Neutrophil (primary cell): Measurements from ENCODE around the gene PRL.

Experiments
- H3K27ac ChIP-seq: fragments of 200-600 bp; sonication (generic); 2 replicates; pipeline ENCODE4 v1.5.1; 2016; ENCODE audit warnings: mild to moderate bottlenecking, moderate library complexity
- H3K27me3 ChIP-seq: fragments of 200-600 bp; sonication (generic); 2 replicates; pipeline ENCODE4 v1.6.0; 2016; ENCODE audit warnings: mild to moderate bottlenecking
- H3K36me3 ChIP-seq: fragments of 200-600 bp; sonication (generic); 2 replicates; pipeline ENCODE4 v1.5.1; 2017
- H3K4me1 ChIP-seq, 2 experiments: fragments of 200-600 bp in 1 of 2; sonication (generic) in 1 of 2; 1 replicate in 1 of 2; 2 replicates in 1 of 2; pipeline versions ENCODE4 v1.5.1 to v1.6.1; 2013 to 2016; ENCODE audit warnings: low read depth in 1 of 2, low read length in 1 of 2, mild to moderate bottlenecking in 1 of 2, moderate library complexity in 1 of 2; ENCODE audit not compliant: control insufficient read depth in 1 of 2, insufficient read depth in 1 of 2
- H3K4me3 ChIP-seq, 2 experiments: fragments of 200-600 bp in 1 of 2; sonication (generic) in 1 of 2; 1 replicate in 1 of 2; 2 replicates in 1 of 2; pipeline ENCODE4 v1.5.1; 2013 to 2016; ENCODE audit warnings: low read depth in 1 of 2, low read length in 1 of 2, mild to moderate bottlenecking in 1 of 2, moderate library complexity in 1 of 2
- H3K9me3 ChIP-seq: fragments of 200-600 bp; sonication (generic); 2 replicates; pipeline ENCODE4 v1.5.1; 2016
- TF ChIP-seq, protein P1 (sequence below): fragments of 200-600 bp; sonication (generic); IDR thresholded peaks from 2 replicates; pipeline ENCODE4 v1.5.1; 2016; ENCODE audit warnings: antibody characterized with exemption

PRL gene

DNA sequence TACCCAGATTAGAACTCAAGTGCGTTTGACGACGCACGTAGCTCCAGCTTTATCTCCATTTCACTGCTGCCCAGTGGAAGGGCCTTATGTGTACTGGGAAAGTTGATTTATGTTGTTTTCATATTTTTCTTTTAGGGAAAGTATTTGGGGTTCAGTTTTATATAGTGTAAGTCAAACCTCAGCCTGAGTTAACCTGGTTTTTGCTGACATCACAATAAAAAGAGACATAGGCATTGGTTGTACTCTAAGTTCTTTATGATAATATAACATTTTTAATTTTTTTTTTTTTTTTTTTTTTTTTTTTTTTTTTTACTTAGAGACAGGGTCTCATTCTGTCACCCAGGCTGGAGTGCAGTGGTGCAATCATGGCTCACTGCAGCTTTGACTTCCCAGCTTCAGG, 34.1 kb upstream of the PRL start:
- Histone ChIP-seq H3K36me3 (no peaks in the 10 kb centered on the region), H3K27me3 (no peaks in the 10 kb centered on the region), H3K4me3 (no peak overlapping the region), H3K4me1 (no peaks in the 10 kb centered on the region), H3K9me3 (no peaks in the 10 kb centered on the region), H3K27ac (no peak overlapping the region)
- TF ChIP-seq, protein P1, sequence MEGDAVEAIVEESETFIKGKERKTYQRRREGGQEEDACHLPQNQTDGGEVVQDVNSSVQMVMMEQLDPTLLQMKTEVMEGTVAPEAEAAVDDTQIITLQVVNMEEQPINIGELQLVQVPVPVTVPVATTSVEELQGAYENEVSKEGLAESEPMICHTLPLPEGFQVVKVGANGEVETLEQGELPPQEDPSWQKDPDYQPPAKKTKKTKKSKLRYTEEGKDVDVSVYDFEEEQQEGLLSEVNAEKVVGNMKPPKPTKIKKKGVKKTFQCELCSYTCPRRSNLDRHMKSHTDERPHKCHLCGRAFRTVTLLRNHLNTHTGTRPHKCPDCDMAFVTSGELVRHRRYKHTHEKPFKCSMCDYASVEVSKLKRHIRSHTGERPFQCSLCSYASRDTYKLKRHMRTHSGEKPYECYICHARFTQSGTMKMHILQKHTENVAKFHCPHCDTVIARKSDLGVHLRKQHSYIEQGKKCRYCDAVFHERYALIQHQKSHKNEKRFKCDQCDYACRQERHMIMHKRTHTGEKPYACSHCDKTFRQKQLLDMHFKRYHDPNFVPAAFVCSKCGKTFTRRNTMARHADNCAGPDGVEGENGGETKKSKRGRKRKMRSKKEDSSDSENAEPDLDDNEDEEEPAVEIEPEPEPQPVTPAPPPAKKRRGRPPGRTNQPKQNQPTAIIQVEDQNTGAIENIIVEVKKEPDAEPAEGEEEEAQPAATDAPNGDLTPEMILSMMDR, result no peak

DNA sequence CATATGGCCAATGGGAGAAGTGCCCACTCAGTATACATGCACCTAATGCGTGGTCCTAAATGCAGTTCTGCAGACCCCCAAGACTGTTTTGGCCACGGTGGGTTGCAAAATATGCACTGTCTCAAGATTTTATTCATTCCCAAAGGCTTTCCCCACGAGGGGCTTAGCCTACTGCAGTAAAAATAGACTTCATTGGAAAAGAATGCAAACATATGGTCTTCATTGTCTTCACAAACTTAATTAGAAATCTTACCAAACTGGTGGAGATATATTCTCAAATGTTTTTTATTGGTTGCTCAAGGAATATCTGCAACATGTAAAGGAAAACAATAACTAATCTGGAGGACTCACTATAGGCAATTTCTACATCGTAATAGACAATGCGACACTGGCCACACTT, 31.6 kb upstream of the PRL start:
- Histone ChIP-seq H3K4me1 (no peaks in the 10 kb centered on the region), H3K9me3 (no peaks in the 10 kb centered on the region), H3K27me3 (no peaks in the 10 kb centered on the region), H3K27ac (no peak overlapping the region), H3K36me3 (no peaks in the 10 kb centered on the region), H3K4me3 (no peak overlapping the region)
- TF ChIP-seq, protein P1, result no peak

DNA sequence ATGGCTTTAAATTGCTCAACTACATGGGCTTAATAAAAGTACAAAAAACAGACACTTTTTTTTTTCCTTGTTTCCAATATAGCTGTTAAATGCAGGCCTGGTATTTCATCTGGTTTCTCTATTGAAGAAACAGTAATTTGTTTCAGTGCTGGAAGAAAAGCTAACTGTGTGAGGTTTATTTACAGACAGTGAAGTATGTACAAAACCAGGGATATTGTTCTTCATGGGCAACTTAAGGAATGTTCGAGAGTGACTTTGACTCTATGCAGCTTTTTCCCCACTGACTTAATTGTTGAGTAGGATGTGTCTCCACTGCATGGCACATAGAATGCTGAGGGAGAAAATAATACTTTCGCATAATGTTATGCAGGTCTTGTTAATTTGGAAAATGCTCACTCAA, 31.0 kb upstream of the PRL start:
- TF ChIP-seq, protein P1, result no peak
- no peaks in the 10 kb centered on the region for H3K9me3 ChIP-seq

DNA sequence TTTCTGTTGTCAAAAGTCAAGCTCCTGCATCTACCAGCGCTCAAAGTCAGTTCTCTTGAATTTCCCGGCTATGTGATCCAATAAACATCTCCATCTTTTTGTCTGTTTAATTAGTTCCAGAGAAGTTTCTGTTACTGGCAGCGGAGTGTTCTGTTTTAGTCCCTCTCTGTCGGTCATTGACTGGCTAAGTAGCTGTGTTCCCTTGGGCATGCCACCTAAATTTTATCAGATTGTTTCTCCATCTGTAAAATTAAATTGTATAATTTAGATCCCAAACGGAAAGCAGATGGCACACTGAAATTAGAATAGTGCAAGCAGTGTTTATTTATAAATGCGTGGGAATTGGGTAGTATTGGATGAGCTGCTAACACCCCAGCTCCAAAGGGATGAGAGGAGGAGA, 29.7 kb upstream of the PRL start:
- Histone ChIP-seq H3K4me1 (no peaks in the 10 kb centered on the region), H3K27me3 (no peaks in the 10 kb centered on the region), H3K27ac (no peak overlapping the region), H3K4me3 (no peak overlapping the region), H3K9me3 (no peaks in the 10 kb centered on the region), H3K36me3 (no peaks in the 10 kb centered on the region)
- TF ChIP-seq, protein P1, result no peak

More for the DNA sequence above, 31.0 kb upstream of the PRL start:
- Histone ChIP-seq H3K27ac (no peak overlapping the region), H3K27me3 (no peaks in the 10 kb centered on the region), H3K4me3 (no peak overlapping the region), H3K36me3 (no peaks in the 10 kb centered on the region), H3K4me1 (no peaks in the 10 kb centered on the region)

DNA sequence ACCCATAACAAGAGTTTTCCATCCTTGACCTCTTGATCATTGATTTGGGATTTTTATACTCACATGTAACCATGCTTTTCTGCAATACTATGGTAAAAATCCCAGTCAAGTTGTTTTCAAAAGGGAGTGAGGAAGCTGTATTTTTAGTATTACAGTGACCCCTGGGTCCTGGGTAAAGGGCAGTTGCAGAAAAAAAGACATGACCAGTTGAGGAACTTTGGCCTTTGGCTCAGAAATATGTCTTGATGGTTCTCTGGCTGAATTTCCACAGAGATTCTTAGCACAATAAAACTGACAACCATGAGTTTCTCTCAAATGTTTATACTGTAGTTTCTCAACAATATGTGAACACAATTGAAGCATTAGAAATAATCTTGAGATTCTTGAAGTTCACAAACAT, 28.6 kb upstream of the PRL start:
- Histone ChIP-seq H3K27ac (no peak overlapping the region), H3K4me3 (no peak overlapping the region), H3K36me3 (no peaks in the 10 kb centered on the region), H3K9me3 (no peaks in the 10 kb centered on the region), H3K4me1 (no peaks in the 10 kb centered on the region), H3K27me3 (no peaks in the 10 kb centered on the region)
- TF ChIP-seq, protein P1, result no peak

DNA sequence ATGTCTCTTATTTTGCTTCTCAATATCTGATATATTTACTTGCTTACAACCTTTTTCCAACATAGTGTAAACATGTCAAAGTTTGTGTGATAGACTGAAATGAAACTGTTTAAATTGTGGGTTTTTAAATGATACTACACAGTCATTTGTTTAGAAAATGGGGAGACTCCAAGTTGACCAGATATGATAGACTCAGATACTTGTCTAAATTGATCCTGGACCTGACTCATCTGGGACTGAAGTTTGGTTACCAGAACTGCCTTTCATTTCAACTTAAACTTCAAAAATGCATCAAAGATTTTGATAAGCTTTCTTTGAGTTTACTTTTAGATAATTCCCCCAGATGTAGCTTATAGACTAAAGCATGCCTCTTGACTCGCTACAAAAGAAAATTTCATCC, 27.0 kb upstream of the PRL start:
- H3K27me3 ChIP-seq, result no peaks in the 10 kb centered on the region
- no peaks in the 10 kb centered on the region for H3K9me3 ChIP-seq
- TF ChIP-seq, protein P1, result no peak
- H3K4me1 ChIP-seq, result no peaks in the 10 kb centered on the region
- H3K36me3 ChIP-seq, result no peaks in the 10 kb centered on the region
- no peak overlapping the region for H3K27ac ChIP-seq
- no peak overlapping the region for H3K4me3 ChIP-seq
